Cardiac fibroblast (primary cell): ENCODE results near the gene C13orf46.

ENCODE experiments used
- DNase-seq, 2 donors: peaks; one replicate each; pipeline versions ENCODE4 v3.0.0 to v3.0.0-alpha.2; 2010; ENCODE audit warnings: low read depth in 2 of 2
- H3K4me3 ChIP-seq, 2 donors: replicated peaks in 1 of 2; 1 replicate in 1 of 2; 2 replicates in 1 of 2; pipeline ENCODE4 v1.5.1; 2011; ENCODE audit warnings: low read depth in 2 of 2, low read length in 2 of 2, mild to moderate bottlenecking in 2 of 2, moderate library complexity in 1 of 2
- TF ChIP-seq, protein P1 (sequence below): IDR thresholded peaks from one replicate; pipeline ENCODE4 v1.5.1; 2011; ENCODE audit warnings: low read depth, mild to moderate bottlenecking, low read length, inconsistent platforms

The C13orf46 gene

DNA sequence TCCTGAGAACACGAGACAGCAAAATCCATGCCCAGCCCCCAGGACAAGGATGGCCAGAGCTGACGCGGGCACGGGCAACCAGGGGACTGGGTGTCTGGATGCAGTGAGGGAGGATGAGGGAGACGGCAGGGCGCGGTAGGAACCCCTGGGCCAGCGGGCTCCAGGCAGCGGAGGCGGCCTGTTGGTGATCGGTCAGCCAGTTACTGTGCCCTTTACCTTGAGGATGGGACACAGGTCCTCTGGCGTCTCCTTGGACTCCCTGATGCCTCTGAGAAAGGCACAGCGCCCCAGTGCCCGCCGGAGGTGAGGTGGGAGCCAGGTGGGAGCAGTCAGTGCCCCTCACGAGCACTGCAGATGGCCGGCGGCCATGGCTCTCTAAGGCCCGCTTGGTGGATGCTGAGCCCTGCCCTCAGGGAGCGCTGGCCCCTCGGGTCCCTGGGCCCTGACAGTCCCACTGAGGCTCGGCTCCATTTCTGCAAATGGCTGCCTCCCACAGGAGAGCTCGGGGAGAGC is 31.2 kb downstream of the C13orf46 start:
- H3K4me3 ChIP-seq, result no peak overlapping the region
- TF ChIP-seq, protein P1, sequence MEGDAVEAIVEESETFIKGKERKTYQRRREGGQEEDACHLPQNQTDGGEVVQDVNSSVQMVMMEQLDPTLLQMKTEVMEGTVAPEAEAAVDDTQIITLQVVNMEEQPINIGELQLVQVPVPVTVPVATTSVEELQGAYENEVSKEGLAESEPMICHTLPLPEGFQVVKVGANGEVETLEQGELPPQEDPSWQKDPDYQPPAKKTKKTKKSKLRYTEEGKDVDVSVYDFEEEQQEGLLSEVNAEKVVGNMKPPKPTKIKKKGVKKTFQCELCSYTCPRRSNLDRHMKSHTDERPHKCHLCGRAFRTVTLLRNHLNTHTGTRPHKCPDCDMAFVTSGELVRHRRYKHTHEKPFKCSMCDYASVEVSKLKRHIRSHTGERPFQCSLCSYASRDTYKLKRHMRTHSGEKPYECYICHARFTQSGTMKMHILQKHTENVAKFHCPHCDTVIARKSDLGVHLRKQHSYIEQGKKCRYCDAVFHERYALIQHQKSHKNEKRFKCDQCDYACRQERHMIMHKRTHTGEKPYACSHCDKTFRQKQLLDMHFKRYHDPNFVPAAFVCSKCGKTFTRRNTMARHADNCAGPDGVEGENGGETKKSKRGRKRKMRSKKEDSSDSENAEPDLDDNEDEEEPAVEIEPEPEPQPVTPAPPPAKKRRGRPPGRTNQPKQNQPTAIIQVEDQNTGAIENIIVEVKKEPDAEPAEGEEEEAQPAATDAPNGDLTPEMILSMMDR, result no peak

DNA sequence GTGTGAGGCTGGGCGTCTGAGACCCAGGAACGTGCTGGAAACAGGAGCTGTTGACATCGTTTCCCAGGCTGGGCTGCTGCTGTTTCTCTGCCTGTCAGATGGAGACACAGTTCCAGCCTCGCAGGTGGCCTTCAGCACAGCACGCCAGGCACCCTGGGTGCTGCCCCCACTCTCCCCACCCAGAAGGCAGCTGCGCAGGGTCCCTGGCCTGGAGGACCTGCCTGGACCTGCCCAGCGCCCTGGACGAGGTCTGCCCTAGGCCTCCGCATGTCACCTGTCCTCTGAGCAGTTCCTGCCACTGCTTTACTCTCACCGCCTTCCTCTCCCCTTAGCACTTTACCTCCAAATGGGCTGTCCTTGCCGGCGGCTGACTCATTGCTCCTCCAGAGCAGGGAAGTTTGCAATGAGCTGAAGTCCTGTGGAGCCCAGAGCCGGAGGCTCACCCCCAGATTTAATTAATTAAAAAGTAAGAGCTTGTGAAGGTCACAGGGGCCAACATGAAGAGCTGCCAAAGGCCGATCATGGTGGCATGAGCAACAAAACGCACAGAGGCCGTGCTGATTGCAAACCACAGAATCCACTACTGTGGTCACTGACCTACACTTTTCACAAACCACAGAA is 32.2 kb downstream of the C13orf46 start:
- peak in 1 of 2 donors; percentile 16 for DNase-seq
- no peak overlapping the region for H3K4me3 ChIP-seq
- TF ChIP-seq, protein P1, result no peak

More for the DNA sequence above, 31.2 kb downstream of the C13orf46 start:
- no peak for DNase-seq

DNA sequence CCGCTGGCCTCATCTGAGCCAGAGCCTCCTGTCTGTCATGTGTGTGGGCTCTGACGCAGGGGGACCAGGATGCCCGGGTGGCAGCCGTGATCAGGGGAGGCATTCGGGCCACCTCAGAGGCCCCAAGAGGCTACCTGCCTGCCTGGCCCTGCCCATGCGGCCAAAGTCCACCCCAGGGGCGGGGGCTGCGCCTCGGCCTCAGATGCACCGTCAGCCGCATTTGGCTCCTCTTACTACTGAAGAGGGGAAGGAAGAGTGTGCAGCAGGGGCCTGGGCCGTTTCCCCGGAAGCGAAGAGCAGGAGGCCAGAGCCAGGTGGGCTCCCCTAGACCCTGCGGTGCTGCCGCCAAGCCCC is 34.0 kb downstream of the C13orf46 start:
- no peak overlapping the region for H3K4me3 ChIP-seq
- TF ChIP-seq, protein P1, result no peak
- no peak for DNase-seq

DNA sequence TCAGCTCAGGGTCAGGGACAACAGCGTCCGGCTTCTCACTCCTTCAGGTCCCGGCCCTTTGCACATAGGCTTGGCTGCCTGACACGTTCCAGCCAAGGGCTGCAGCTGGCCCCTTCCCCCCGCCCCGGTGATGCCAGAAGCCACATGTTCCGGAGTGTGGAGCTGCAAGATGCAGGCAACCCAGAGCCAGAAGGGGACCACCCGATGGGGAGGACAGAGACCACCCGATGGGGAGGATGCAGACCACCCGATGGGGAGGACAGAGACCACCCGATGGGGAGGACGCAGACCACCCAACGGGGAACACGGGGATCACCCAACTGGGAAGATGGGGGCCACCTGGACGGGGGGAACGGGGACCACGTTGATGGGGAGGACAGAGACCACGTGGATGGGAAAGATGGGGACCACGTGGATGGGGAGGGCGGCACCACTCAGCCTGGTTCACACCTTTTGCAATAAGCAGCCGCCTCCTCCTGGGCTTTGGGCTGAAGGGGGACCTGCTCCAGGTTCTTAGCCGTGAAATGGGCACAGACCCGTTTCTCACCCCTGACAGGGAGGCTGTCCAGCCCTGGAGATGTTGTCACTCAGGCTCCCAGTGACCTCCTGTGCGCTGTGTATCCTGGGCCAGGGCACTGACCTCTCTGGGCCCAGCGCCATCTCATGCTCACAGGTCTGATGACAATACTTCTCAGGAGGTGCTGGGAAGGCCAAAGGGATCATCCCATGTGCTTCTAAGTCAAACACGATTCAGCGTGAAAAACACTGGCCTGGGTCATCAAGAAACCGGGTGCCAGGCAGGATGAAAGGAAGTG is 34.5 kb downstream of the C13orf46 start:
- TF ChIP-seq, protein P1, result no peak
- H3K4me3 ChIP-seq, result no peak overlapping the region
- no peak for DNase-seq

DNA sequence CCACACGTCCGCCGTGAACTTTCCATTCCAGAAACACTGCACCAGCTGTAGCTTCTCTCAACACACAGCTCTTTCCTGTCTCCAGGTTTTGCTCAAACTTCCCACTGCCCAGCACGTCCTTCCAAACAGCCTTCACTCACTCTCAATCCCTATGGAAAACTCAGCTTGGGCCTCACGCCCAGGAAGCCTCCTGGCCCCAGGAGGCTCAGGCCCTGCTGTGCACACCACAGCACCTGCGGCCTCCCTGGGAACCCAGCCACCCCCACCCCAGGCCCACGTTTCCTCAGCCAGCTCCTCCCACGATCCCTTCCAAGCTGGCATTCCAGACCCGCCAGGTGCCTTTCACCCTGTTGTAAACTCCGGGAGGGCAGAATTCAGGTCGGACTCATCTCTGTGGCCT is 35.2 kb downstream of the C13orf46 start:
- TF ChIP-seq, protein P1, result no peak
- no peak overlapping the region for H3K4me3 ChIP-seq
- DNase-seq, result peak; percentile 8 to 40

DNA sequence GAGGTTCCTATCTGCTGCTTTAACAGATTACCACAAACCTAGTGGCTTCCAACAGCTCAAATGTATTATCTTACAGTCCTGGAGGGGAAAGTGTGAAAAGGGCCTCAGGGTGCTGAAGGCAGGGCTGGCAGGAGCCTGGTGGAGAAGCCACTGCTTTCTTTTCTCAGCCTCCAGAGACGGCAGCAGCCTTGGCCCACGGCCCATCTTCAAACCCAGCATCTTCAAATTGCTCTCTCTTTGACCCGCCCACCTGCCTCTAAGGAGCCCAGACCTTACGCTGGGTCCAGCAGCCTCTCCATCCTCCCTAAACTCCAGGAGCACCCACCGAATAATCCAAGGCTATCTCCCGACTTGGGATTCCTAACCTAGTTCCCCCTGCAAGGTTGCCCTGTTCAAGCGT is 35.6 kb downstream of the C13orf46 start:
- peak in 1 of 2 donors; percentile 9 for DNase-seq
- no peak overlapping the region for H3K4me3 ChIP-seq
- TF ChIP-seq, protein P1, result no peak
